Fibroblast of skin of scalp (primary cell): ENCODE data around the gene PITPNM3.
"Not testable (repeated sequence)": the region's sequence is repeated elsewhere in the genome, so short reads cannot be mapped to it uniquely, and the experiment has no call there.

Experiments
- DNase-seq: peaks from one replicate; pipeline ENCODE4 v3.0.0-alpha.2; 2013

Gene PITPNM3

GRCh38 chr17:6497496-6498221 is 58.7 kb downstream of the PITPNM3 start:
- no peak for DNase-seq

DNA sequence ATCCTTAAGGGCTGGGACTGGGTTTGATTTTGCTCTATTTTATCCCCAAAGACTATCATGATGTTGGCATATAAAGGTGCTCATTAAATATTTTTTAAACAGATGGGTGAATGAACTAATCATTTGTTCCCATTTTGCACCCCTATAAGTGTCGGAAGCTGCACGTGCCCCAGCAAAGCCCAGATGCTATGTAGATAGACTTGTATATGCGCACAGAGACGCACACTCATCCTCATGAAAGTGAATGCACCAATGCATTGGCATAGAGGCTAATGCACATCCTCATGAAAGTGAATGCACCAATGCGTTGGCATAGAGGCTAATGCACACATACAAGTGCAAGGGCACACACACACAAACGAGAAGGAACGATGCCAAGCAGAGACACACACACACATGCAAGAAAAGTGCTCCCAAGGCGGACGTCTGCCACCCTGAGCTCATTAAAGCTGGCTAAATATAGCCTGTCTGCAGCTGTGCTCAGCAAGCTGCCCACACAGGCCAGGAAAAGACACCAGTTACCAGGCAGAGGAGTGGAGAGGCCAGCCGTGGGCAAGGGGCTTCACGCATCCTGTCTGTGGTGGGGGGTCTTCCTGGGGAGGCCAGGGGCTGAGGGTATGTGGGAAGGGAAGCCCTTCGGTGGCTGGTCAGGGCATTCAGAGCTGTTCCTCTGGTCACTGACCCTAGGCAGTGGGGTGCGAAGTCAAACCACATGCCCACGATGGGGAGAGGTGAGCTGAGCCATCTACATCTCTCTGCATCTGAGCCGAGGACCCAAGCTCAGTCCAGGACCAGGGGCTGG is 59.5 kb downstream of the PITPNM3 start:
- DNase-seq, result no peak

DNA sequence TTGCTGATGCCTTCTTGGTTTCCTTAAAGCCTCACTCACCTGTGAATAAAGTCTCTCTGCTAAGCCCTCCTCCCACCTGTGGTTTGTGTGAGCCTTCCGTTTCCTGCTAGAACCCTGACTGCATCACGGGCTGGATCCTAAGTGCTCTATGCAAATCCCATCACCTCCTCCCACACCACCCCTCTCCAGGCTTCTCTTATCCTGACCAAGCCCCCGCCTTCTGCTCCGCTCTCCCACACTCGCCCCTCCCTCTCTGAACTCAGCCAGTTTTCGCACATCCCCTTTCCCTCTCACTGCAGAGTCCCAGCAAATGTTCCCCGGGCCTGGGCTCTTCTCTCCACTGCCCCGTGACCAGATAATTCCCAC is 60.3 kb downstream of the PITPNM3 start:
- no peak for DNase-seq

DNA sequence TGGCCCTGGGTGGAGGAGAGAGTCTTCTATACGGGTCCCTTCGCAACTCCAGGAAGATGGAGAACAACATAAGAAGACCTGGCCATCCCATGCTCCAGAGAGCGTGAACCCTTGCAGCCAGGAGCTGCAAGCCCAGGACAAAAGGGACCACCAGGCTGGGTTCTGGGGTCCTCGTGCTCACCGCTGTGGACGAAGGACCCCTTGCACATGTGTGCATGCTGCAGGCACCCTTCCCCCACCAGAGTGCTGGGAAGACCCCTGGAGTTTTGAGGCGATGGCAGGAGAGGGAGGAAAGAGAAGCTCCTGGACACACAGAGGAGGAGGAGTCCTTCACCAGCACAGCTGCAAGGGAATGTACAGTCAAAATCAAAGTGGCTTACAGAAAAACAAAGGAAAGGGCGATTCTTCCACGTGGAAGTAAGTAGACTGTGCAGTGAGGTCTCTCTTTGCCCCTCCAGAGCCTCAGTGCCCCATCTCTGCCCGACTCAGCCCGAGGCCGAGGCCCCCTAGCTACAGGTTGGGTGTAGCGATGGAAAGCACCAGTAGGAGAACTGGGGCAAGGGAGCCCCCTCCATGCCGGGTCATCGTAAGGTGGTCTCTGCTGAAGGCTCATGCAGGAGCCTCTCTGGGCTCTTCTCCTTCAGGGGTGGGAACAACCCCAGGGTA is 60.8 kb downstream of the PITPNM3 start:
- DNase-seq, result no peak

- no peak for DNase-seq
Measured at GRCh38 chr17:6494239-6494941, 62.0 kb downstream of the PITPNM3 start.

- no peak for DNase-seq
Measured at GRCh38 chr17:6492892-6493674, 63.3 kb downstream of the PITPNM3 start.

GRCh38 chr17:6491071-6491700 is 65.2 kb downstream of the PITPNM3 start:
- DNase-seq, result no peak

DNA sequence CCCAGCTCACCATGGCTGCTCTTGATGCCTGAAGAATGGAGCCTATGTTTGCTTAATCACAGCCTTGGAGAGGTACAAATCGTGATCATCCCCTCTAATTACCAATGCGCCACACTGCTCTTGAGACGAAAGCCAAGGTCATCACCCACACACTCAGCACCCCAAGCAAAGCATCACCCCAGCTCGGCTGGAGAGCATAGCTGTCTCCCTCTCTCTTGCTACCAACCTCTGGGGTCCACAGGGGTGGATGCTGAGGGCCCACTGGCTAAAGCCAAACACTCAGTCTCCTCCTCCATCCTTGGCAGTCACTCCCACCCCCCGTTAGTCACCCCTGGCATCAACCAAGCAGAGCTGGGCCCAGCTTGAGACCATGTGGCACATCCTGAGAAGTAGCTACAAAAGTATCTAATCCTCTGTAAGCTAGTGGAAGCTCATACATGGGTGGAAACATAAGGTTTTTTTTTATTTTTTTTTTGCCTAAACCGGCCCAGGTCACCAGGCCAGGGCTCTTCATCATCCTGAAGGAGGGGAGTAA is 67.3 kb downstream of the PITPNM3 start:
- no peak for DNase-seq

- DNase-seq, result no peak
Measured at GRCh38 chr17:6488008-6488539, 68.3 kb downstream of the PITPNM3 start.

- DNase-seq, result no peak
Measured at GRCh38 chr17:6487251-6488007, 68.9 kb downstream of the PITPNM3 start.

DNA sequence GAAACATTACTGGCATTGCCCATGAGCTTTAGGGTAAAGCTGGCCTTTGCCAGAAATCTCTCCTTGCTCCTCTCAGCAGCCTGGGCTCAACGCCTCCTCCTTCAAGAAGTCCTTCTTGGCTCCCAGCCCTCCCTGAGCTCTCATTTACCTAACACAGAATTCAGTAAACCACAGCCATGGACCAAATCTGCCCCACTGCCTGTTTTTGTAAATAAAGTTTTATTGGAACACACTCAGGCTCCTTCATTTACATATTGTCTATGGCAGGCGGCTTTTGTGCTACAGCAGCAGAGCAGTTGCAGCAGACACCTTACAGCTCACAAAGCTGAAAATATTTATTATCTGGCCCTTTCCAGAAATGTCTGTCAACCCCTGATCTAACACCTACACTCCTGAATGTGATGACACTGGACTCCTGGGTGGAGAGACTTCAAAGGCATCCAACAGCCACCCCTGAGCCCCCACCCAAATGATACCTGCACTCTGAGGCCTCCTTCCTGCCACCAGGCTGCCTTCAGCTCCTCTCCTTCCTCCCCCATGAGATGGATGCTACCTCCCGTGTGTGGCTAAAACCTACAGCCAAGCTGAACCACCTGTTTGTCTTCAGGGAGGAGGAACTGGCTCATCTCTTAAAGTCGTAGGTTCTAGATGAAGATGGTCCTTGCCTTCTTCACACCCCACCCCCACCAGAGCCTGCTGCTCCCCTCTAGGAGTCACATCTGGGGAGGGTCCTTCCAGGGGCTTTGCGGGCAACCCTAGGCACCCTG is 70.5 kb downstream of the PITPNM3 start:
- DNase-seq, result no peak

GRCh38 chr17:6483507-6483906 is 72.8 kb downstream of the PITPNM3 start:
- no peak for DNase-seq

DNA sequence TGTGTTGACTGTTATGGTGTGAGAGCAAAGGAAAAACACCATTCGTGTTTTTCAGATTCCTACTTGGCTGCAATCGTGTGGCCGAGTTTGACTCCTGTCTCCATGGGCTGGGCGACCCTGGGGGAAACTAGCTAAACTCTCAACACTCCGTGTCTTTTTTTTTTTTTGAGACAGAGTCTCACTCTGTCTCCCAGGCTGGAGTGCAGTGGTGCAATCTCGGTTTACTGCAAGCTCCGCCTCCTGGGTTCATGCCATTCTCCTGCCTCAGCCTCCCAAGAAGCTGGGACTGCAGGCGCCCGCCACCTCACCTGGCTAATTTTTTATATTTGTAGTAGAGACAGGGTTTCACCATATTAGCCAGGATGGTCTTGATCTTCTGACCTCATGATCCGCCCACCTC is 73.6 kb downstream of the PITPNM3 start:
- DNase-seq, result not testable (repeated sequence)

DNA sequence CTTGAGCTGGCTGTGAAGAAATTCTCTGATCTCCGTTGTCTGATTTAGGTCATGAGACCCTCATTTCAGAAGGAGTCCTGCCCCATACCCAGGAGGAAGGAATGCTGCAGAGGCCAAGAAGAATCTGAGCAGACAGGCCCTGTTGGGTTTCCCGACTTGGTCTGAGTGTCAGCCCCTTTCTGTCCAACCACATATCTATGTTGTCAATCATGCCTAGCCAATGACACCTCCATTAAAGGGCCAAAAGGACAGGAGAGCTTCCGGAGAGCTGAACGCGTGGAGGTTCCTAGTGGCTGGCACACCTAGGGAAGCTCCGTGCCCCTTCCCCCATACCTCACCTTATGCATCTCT is 74.3 kb downstream of the PITPNM3 start:
- no peak for DNase-seq

DNA sequence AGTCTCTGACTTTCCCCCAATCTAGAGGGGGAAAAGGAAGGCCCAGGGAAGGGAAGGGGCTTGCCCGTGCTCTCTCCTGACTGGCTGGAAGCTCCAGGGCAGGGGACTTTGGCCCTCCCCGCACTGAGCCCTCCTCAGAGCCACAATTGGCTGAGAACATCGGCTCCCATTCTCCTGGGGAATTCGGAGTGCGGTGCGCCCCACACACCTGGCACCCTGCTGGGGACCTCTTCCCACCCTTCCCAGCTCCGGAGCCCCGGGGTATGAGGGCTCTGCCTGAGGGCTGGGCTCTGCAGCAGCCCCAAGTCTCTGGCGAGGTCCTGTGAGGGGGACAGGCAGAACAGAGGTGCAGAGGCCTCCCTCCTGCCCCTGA is 76.1 kb downstream of the PITPNM3 start:
- DNase-seq, result no peak

- no peak for DNase-seq
Measured at GRCh38 chr17:6479622-6480302, 76.6 kb downstream of the PITPNM3 start.

DNA sequence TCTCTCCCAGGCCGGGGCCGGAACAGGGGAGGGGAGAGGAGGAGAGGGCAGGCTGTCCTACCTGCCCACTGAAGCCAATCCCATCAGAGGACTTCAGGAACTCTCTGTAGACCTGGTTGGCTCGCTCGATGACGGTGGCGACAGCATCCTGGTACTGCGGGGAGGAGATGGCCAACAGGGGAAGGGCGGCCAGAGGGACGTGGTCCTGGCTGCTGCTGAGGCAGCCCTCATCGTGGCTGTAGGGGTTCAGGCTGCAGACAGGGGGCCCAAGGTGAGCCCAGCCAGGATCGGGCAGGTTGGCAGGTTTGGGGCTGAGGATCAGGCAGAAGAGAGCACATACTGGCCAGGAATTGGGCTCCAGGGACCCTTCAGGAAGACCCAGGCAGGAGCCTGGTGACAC is 77.9 kb downstream of the PITPNM3 start:
- DNase-seq, result no peak

DNA sequence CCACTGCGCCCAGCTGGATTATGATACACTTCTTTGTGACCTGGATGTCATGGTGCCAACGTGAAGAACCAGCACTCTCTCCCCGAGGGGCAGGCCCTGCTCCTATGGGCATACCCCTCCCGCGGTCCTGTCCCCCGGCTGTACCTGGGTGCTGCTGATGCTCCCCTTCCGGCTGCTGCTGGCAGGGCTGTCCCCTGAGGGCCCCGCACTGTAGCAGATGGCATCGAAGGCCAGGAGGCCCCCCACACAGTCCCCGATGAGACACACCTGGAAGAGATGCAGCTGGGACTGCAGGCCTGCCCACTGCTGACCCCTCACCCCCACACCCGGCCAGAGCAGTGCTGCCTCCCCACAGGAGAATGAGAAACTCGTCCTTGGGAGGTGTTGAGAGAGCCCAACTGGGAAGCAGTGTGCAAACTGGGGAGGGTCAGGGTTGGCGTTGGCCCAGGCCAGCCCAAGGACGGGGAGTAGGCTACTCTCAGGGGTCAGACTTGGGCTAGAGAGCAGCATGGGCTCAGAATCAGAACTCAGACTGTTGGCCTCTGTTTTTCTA is 78.4 kb downstream of the PITPNM3 start:
- no peak for DNase-seq

GRCh38 chr17:6476810-6477179 is 79.6 kb downstream of the PITPNM3 start:
- no peak for DNase-seq
